Measurements from ENCODE around the gene CATSPER4.

DNA sequence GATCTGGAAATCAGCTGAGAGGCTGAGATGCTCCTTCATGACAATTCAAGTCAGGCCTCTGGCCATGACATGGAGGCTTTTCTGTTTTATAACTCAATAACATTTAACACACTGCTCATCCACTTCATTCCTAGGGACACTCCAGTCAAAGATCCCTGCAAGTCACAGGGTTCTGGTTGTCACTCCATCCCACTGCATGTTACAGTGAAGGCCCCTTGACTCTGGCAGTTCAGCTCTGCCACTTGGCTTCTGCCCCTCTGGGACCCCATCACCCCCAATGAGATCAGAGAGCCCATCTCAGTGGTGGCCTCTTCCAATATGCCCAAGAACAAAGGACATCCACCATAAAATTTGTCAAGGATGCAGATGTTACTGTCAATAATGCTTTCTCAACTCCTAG, 41.5 kb upstream of the CATSPER4 start:
- no peak for TF ChIP-seq CTCF (IDR thresholded peaks at IDR 0.05)
- TF ChIP-seq POLR2AphosphoS5 (IDR thresholded peaks at IDR 0.05) = no peak
